Measurements from ENCODE around the gene RPS6KA4.

- no peak for TF ChIP-seq CTCF (IDR thresholded peaks at IDR 0.05)
- TF ChIP-seq POLR2A (IDR thresholded peaks at IDR 0.05) = no peak
These were observed 48.3 kb downstream of the RPS6KA4 start for GRCh38 chr11:64407221-64407620.
